ENCODE results near the gene FAM120B. TPM values are rescaled to one million over a fixed set of nuclear protein-coding genes. Genes with fewer than 3 reads are reported as not detected.

FAM120B gene
- total RNA-seq, 1 experiment from 2014 or later, result 16.7 TPM

- Histone ChIP-seq H3K9ac (ENCODE audit: extremely low read depth, insufficient read length, low read length) (no peak overlapping the region), H3K27me3 (ENCODE audit: insufficient read depth, low read length) (no peaks in the 10 kb centered on the region), H3K27ac (ENCODE audit: insufficient read length, low read depth, low read length) (no peak overlapping the region), H3K18ac (ENCODE audit: insufficient read length, low read depth, low read length) (no peak overlapping the region), H3K23ac (ENCODE audit: insufficient read length, low read depth, low read length) (no peak overlapping the region), H4K91ac (ENCODE audit: insufficient read length, low read depth, low read length) (no peak overlapping the region), H2AK5ac (ENCODE audit: insufficient read length, low read length) (no peak overlapping the region), H3K4me1 (ENCODE audit: insufficient read depth, low read length) (no peaks in the 10 kb centered on the region), H2AFZ (ENCODE audit: low read length) (no peak overlapping the region), H2BK120ac (ENCODE audit: low read depth, low read length, poor library complexity, severe bottlenecking) (no peak overlapping the region), H2BK5ac (ENCODE audit: insufficient read length, low read length) (no peak overlapping the region), H3K56ac (ENCODE audit: insufficient read length, low read depth, low read length) (no peak overlapping the region), H3K79me1 (ENCODE audit: insufficient read depth, low read depth, low read length, poor library complexity, severe bottlenecking) (no peaks in the 10 kb centered on the region), H3K9me3 (ENCODE audit: control insufficient read depth, low read depth, low read length) (no peaks in the 10 kb centered on the region), H2BK20ac (ENCODE audit: low read depth, low read length, poor library complexity, severe bottlenecking) (no peak overlapping the region), H2BK12ac (ENCODE audit: insufficient read length, low read depth, low read length) (no peak overlapping the region), H2BK15ac (ENCODE audit: low read depth, low read length) (no peak overlapping the region), H4K5ac (ENCODE audit: insufficient read length, low read depth, low read length) (no peak overlapping the region), H4K20me1 (ENCODE audit: control insufficient read depth, insufficient read depth, insufficient read length) (no peaks in the 10 kb centered on the region), H3K79me2 (ENCODE audit: insufficient read depth, low read length) (no peaks in the 10 kb centered on the region), H3K23me2 (ENCODE audit: insufficient read length, low read depth, low read length, poor library complexity, severe bottlenecking) (no peaks in the 10 kb centered on the region), H3K14ac (ENCODE audit: insufficient read depth, low read length) (no peak overlapping the region), H4K8ac (replicated peaks; ENCODE audit: insufficient read length, low read depth, low read length) (no peak overlapping the region), H3K4me2 (ENCODE audit: insufficient read depth, insufficient read length, low read length) (no peak overlapping the region), H3K4ac (ENCODE audit: low read depth, low read length) (no peak overlapping the region), H3T11ph (ENCODE audit: low read length) (no peak overlapping the region)
- Mint-ChIP-seq H3K4me3 (no peak overlapping the region), H3K27me3 (ENCODE audit: low read depth) (peaks cover 11% of the 10 kb centered on the region), H3K27ac (no peak overlapping the region), H3K36me3 (ENCODE audit: insufficient read depth in 1 of 3, low read depth in 3 of 3) (peaks cover 8 to 19% (median 19%) of the 10 kb centered on the region in 3 experiments; a peak in 6 of 7 replicates), H3K9me3 (peaks cover 0 to 6% of the 10 kb centered on the region in 2 experiments; a peak in 2 of 5 replicates), H3K4me1 (no peaks in the 10 kb centered on the region)
- DNase-seq, result no peak
- TF ChIP-seq, protein P1, sequence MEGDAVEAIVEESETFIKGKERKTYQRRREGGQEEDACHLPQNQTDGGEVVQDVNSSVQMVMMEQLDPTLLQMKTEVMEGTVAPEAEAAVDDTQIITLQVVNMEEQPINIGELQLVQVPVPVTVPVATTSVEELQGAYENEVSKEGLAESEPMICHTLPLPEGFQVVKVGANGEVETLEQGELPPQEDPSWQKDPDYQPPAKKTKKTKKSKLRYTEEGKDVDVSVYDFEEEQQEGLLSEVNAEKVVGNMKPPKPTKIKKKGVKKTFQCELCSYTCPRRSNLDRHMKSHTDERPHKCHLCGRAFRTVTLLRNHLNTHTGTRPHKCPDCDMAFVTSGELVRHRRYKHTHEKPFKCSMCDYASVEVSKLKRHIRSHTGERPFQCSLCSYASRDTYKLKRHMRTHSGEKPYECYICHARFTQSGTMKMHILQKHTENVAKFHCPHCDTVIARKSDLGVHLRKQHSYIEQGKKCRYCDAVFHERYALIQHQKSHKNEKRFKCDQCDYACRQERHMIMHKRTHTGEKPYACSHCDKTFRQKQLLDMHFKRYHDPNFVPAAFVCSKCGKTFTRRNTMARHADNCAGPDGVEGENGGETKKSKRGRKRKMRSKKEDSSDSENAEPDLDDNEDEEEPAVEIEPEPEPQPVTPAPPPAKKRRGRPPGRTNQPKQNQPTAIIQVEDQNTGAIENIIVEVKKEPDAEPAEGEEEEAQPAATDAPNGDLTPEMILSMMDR (conservative IDR thresholded peaks at IDR 0.05), result no peak
- no CpG with 5 or more reads among the region's 5 CpGs for WGBS (ENCODE audit: extremely low coverage, insufficient read length, low lambda C conversion rate)
These were observed 103.7 kb downstream of the FAM120B start for GRCh38 chr6:170410241-170410640.

Data from H9 (cell line).